HL-60 (cell line): Measurements from ENCODE around the gene MACROD1.

Experiments
- DNase-seq, 2 experiments: peaks; one replicate each; pipeline ENCODE4 v3.0.0-alpha.2; 2010 to 2020; ENCODE audit warnings: low read depth in 1 of 2, low spot score in 1 of 2
- H3K27ac ChIP-seq: fragments of 250-450 bp; sonication (Bioruptor Pico); replicated peaks from 2 replicates; pipeline ENCODE4 v1.5.1; 2020; ENCODE audit warnings: mild to moderate bottlenecking, moderate library complexity
- H3K27me3 ChIP-seq: fragments of 250-450 bp; sonication (Bioruptor Pico); 2 replicates; pipeline ENCODE4 v1.5.1; 2021; ENCODE audit warnings: mild to moderate bottlenecking, moderate library complexity; ENCODE audit not compliant: insufficient read depth, poor library complexity, severe bottlenecking
- H3K4me3 ChIP-seq: replicated peaks from 2 replicates; pipeline ENCODE4 v1.5.1; 2011; ENCODE audit warnings: mild to moderate bottlenecking, control low read depth, low read length; ENCODE audit not compliant: insufficient read depth
- GABPA ChIP-seq: IDR thresholded peaks from 2 replicates; pipeline ENCODE4 v1.6.1; 2012; ENCODE audit warnings: low read depth
- POLR2AphosphoS5 ChIP-seq: IDR thresholded peaks from 2 replicates; pipeline ENCODE4 v1.6.1; 2012; ENCODE audit warnings: low read depth
- SPI1 ChIP-seq: IDR thresholded peaks from 2 replicates; pipeline ENCODE4 v1.6.1; 2012; ENCODE audit warnings: low read depth, mild to moderate bottlenecking, borderline replicate concordance
- TF ChIP-seq, protein P1 (sequence below): IDR thresholded peaks from 2 replicates; pipeline ENCODE4 v1.6.1; 2012; ENCODE audit warnings: low read depth; ENCODE audit not compliant: insufficient replicate concordance
- TF ChIP-seq, protein P2 (sequence below): IDR thresholded peaks from one replicate; pipeline ENCODE4 v1.5.1; 2011; ENCODE audit warnings: low read length, control low read depth, inconsistent platforms; ENCODE audit not compliant: insufficient read depth

Gene MACROD1

DNA sequence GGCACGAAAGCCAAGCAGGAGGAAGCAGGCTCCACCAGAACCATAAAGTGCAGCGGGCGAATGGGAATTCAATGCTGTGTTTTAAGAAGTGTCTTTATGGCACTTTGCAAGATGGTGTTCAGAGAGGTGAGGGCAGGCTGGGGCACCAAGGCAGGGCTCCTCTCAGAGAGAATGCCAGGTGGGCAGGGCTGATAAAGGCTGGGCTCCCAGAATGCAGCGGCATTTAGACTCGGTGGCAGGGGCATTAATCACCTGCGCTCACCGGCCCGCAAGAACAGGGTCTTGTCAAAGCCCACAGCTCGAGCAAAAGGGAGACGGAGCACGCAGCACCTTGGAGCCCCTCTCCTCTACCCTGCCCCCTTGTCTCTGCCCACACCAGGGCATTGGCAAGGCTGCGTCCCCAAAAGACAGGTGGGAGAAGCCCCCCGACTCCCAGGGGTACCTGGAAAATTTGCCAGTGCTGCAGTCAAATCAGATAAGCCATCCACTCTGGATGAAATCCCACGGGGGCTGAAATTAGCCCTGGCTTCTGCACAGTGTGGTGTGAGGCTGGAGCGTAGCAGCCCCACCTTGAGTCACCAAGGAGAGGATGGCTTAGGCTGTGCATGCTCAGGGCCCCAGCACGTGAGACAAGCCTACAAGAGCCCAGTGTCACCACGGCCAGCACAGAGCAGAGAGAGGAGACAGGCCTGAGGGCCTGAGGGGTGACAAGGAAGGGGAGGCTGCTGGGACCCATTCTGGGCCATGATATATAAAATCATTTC, 8.1 kb downstream of the MACROD1 start:
- DNase-seq: no peak
- Histone ChIP-seq H3K27ac (no peak overlapping the region), H3K27me3 (no peaks in the 10 kb centered on the region), H3K4me3 (no peak overlapping the region)
- TF ChIP-seq, protein P1, sequence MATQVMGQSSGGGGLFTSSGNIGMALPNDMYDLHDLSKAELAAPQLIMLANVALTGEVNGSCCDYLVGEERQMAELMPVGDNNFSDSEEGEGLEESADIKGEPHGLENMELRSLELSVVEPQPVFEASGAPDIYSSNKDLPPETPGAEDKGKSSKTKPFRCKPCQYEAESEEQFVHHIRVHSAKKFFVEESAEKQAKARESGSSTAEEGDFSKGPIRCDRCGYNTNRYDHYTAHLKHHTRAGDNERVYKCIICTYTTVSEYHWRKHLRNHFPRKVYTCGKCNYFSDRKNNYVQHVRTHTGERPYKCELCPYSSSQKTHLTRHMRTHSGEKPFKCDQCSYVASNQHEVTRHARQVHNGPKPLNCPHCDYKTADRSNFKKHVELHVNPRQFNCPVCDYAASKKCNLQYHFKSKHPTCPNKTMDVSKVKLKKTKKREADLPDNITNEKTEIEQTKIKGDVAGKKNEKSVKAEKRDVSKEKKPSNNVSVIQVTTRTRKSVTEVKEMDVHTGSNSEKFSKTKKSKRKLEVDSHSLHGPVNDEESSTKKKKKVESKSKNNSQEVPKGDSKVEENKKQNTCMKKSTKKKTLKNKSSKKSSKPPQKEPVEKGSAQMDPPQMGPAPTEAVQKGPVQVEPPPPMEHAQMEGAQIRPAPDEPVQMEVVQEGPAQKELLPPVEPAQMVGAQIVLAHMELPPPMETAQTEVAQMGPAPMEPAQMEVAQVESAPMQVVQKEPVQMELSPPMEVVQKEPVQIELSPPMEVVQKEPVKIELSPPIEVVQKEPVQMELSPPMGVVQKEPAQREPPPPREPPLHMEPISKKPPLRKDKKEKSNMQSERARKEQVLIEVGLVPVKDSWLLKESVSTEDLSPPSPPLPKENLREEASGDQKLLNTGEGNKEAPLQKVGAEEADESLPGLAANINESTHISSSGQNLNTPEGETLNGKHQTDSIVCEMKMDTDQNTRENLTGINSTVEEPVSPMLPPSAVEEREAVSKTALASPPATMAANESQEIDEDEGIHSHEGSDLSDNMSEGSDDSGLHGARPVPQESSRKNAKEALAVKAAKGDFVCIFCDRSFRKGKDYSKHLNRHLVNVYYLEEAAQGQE: no peak
- TF ChIP-seq POLR2AphosphoS5 (no peak), GABPA (no peak), SPI1 (no peak)
- TF ChIP-seq, protein P2, sequence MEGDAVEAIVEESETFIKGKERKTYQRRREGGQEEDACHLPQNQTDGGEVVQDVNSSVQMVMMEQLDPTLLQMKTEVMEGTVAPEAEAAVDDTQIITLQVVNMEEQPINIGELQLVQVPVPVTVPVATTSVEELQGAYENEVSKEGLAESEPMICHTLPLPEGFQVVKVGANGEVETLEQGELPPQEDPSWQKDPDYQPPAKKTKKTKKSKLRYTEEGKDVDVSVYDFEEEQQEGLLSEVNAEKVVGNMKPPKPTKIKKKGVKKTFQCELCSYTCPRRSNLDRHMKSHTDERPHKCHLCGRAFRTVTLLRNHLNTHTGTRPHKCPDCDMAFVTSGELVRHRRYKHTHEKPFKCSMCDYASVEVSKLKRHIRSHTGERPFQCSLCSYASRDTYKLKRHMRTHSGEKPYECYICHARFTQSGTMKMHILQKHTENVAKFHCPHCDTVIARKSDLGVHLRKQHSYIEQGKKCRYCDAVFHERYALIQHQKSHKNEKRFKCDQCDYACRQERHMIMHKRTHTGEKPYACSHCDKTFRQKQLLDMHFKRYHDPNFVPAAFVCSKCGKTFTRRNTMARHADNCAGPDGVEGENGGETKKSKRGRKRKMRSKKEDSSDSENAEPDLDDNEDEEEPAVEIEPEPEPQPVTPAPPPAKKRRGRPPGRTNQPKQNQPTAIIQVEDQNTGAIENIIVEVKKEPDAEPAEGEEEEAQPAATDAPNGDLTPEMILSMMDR: no peak

DNA sequence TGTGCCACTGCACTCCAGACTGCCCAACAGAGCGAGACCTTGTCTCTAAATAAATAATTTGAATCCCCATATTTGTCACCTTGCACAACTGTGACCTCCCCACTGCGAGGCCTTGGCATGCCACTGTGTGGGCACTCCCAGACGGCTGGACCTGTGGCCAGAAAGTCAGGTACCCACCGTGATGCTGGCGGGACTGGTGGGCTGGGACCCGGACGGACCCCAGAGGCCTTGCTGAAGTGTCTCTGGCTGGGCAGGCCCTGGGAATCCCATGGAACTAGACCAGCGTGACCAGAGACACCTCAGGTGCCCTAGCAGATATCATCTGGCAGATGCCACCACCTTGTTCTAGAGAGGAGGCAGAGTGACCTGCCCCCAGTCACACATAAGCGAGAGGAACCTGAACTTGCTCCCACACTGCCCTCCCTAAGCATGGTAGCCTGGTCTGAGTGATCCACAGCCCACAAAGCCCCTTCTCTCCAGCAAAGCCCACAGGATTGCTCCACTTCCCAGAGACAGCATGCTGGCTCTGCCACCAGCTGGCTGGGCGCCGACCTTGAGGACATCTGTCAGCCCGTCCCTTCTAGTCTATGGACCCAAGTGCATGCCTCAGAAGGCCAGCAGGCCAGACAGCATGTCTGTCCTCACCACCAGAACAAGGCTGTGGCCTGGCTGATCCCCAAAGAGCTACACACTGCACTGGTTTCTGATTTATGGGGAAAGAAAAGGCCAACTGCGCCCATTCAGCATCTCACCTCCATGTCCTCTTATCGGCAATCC, 9.5 kb downstream of the MACROD1 start:
- Histone ChIP-seq H3K27me3 (no peaks in the 10 kb centered on the region), H3K27ac (no peak overlapping the region), H3K4me3 (no peak overlapping the region)
- no peak for DNase-seq
- TF ChIP-seq, protein P2: no peak
- TF ChIP-seq, protein P1: no peak
- no peak for TF ChIP-seq SPI1
- no peak for TF ChIP-seq POLR2AphosphoS5
- TF ChIP-seq GABPA: no peak

DNA sequence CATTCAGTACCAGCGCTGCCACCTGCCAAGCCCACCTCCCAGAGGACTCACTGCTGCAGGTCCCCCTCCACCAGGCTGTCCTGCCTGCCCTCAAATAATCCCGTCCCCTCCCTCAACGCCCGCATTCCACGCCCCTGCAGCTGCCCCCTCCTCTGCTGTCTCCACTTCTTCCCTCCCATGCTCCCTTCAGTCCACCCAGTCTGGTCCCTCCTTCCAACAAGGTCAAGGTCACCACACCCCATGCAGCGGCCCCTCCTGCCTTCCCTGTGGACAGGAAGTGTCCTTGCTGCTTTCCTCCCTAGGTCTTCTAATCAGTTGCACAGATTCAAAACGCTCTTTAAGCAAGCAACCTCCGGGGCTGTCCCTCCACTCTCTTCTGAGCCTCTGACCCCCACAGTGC, 12.1 kb downstream of the MACROD1 start:
- Histone ChIP-seq H3K4me3 (no peak overlapping the region), H3K27me3 (no peaks in the 10 kb centered on the region), H3K27ac (no peak overlapping the region)
- TF ChIP-seq POLR2AphosphoS5 (no peak), SPI1 (no peak), GABPA (no peak)
- TF ChIP-seq, protein P1: no peak
- DNase-seq: no peak
